NCI-H510A (cell line): ENCODE measurements around the gene MRPL39.

Experiments used
- DNase-seq: peaks from one replicate; lab custom pipeline; 2025; lab: John Stamatoyannopoulos, UW

The MRPL39 gene

GRCh38 chr21:25568246-25568645, 39.0 kb downstream of the MRPL39 start:
- no peak for DNase-seq

DNA sequence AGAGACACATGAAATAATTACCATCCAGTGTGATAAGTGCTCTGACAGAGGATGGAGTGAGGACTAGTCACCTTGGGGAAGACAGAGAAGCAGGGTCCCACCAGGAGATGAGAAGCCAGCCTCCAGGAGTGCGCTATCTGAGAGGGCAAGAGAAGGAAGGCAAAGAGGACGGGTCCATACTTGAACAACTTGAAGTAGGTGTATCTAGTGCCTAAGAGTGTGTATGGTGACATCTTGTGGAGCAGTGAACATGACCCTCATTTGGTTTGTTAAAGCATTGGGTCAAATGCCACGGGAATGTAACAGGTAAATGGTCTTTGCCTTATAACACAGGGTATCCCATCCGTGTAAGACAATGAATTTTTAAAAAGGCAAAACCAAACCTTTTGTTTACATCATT, 39.8 kb downstream of the MRPL39 start:
- no peak for DNase-seq

GRCh38 chr21:25566645-25567044, 40.6 kb downstream of the MRPL39 start:
- no peak for DNase-seq

GRCh38 chr21:25565272-25566211, 41.7 kb downstream of the MRPL39 start:
- no peak for DNase-seq

DNA sequence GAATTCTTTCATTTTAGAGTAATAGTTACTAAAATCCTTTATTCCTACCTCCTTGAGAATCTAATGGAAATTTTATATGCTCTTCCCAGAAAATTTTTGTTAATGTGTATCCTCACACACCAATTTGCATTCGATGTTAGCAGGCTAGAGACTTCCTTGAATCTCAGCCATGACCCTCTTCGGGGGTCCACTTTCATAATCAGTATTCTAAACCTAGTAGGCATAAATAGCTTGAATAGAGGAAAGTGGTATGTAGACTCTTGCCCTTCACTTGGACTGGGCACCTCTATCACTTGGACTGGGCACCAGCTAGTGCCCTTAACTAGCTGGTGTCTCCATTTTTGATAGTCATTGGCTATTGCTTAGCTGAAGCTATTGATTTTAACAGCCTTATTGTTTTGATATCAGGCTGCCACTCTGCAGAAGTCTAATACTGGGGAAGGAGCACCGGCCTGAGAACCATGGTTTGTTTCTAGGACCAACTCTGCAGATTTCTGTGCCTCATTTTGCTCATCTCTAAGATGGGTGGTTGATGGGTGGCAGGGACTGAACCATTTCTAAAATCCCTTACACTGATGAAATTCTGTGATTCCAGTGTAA, 42.8 kb downstream of the MRPL39 start:
- no peak for DNase-seq

DNA sequence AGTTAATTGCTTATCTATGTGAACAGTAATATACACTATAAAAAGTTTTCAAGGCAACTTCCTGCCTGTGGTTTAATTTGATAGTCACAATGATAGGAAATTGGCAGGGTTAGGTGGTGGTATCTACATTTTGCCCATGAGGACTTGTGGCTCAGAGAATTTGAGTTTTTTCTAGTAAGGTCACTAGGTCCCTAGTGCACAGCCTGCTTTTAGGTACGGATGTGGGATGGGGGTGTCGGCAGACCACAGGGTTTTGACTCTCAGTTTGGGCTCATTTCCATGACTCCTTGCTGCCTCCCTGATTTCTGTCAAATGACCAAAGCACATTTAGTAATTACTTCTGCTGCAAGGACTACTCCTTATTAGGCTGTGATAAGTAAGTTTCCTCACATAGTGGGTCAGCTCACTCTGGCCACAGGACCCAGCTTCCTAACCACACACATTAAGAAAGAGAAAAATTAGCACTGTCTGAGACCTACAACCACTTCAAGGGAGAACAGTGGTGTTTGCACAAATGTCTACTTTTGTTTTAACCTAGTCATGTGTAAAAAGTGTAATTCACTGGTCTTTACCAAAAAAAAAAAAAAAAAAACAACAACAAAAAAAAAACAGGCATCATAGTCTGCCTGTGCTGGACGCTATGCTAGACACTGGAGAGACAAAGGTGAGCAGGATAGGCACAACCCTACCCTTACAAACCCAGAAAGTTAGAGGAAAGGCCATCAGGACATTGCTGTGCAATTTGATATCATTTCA, 43.7 kb downstream of the MRPL39 start:
- DNase-seq: no peak

GRCh38 chr21:25562660-25563059, 44.6 kb downstream of the MRPL39 start:
- no peak for DNase-seq

DNA sequence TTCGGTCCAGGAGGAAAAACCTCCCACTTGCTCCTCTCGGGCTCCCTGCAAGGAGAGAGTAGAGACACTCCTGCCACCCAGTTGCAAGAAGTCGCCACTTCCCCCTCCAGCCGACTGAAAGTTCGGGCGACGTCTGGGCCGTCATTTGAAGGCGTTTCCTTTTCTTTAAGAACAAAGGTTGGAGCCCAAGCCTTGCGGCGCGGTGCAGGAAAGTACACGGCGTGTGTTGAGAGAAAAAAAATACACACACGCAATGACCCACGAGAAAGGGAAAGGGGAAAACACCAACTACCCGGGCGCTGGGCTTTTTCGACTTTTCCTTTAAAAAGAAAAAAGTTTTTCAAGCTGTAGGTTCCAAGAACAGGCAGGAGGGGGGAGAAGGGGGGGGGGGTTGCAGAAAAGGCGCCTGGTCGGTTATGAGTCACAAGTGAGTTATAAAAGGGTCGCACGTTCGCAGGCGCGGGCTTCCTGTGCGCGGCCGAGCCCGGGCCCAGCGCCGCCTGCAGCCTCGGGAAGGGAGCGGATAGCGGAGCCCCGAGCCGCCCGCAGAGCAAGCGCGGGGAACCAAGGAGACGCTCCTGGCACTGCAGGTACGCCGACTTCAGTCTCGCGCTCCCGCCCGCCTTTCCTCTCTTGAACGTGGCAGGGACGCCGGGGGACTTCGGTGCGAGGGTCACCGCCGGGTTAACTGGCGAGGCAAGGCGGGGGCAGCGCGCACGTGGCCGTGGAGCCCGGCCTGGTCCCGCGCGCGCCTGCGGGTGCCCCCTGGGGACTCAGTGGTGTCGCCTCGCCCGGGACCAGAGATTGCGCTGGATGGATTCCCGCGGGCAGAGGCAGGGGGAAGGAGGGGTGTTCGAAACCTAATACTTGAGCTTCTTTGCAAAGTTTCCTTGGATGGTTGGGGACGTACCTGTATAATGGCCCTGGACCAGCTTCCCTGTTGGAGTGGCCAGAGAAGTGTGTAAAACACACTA, 45.3 kb downstream of the MRPL39 start:
- no peak for DNase-seq

- DNase-seq: no peak
Measured at GRCh38 chr21:25560891-25561290, 46.4 kb downstream of the MRPL39 start.

GRCh38 chr21:25560271-25560685, 47.0 kb downstream of the MRPL39 start:
- DNase-seq: no peak

- DNase-seq: no peak
Measured at GRCh38 chr21:25559746-25560145, 47.5 kb downstream of the MRPL39 start.

GRCh38 chr21:25558123-25558522, 49.2 kb downstream of the MRPL39 start:
- DNase-seq: no peak

DNA sequence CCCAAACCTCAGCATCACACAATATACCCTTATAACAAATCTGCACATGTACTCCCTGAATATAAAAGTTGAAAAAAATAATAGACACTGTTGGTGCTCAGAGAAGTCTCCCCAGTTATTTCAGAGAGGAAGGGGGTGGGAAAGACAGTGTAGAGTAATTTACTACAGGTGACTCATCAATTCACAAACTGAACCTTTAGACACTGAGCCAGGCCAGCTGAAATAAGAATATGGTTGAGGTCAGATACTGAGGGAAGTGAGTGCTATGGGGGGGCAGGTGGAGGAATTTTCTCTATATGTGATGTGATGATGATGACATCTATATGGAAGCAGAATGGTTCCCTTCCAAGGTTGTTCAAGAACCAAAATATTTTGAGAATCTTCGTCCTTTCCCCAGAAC, 50.1 kb downstream of the MRPL39 start:
- DNase-seq: no peak

- DNase-seq: no peak
Measured at GRCh38 chr21:25556091-25556490, 51.2 kb downstream of the MRPL39 start.

DNA sequence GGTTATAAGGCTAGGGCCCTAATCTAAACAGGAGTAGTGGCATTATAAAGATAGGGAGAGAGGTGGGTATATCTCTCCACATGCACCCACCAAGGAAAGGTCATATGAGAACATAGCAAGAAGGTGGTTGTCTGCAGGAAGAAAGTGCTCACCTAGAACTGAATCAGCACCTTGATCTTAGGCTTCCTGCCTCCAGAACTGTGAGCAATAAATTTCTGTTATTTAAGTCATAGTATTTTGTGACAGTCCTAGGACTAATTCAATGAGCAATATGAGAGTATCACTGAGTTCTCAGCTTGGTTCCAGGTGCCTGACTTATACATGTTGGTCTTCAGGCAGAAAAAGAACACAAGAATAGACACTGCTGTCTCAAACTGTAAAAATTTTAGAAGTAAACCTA, 51.8 kb downstream of the MRPL39 start:
- no peak for DNase-seq

DNA sequence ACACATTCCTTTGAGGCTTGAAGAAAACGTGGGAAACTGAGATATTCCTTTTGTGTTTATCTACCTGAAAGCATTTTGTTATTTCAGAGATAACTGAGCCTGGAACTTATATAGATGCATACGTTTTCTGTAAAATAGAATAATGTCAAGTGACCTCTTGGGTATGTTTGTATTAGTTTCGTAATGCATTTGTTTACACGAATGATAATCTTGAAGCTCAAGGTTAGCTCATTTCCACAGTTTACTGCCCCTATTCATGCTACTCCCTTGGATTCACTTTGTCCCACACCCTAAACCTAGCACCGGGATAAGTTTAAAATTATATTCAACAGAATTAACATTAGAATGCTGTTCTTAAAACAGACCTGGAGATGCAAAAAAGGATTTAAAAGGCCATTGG, 54.4 kb downstream of the MRPL39 start:
- no peak for DNase-seq

DNA sequence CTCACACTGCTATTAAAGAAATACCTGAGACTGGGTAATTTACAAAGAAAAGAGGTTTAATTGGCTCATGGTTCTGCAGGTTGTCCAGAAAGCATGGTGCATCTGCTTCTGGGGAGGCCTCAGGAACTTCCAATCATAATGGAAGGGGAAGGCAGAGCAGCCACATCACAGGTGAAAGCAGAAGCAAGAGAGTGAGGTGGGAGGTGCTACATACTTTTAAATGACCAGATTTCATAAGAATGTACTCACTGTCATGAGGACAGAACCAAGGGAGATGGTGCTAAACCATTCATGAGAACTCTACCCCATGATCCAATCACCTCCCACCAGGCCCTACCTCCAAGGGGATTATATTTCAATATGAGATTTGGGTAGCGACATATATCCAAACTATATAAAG, 55.7 kb downstream of the MRPL39 start:
- no peak for DNase-seq

- DNase-seq: no peak
Measured at GRCh38 chr21:25550352-25551120, 56.7 kb downstream of the MRPL39 start.

DNA sequence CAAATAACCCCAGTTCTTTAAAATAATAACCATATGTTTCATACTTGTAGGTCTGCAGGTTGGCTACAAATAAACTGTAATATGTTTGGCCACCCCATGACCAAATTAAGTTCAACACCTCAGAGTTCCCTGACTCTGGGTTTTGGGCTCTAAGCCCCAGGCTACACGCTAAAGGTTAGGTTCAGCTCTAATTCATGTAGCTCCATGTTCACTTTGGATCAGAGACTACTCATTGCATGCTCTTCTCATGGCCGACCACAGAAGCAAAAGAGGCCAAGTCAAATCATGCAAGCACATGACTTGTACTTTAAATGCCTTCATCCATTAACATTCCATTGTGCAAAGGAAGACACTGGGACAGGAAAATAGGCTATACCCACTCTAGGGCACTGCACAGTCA, 66.2 kb downstream of the MRPL39 start:
- no peak for DNase-seq

GRCh38 chr21:25539606-25540005, 67.7 kb downstream of the MRPL39 start:
- no peak for DNase-seq

GRCh38 chr21:25537174-25537573, 70.1 kb downstream of the MRPL39 start:
- no peak for DNase-seq
